ENCODE data around the gene ABHD17A. TPM values are rescaled to one million over a fixed set of nuclear protein-coding genes. Genes with fewer than 3 reads are reported as not detected.

Gene ABHD17A
- total and polyA plus RNA-seq, 2 of the 8 experiments (the other 6 are each of a cell fraction or from before 2014, with no cell fraction given) = 41.2 to 87.4 TPM

- no peak overlapping the region for H3K4me3 ChIP-seq (ENCODE audit: extremely low read depth in 1 of 4, insufficient read depth in 2 of 4, low read depth in 3 of 4, low read length in 4 of 4)
- H2BK20ac ChIP-seq (ENCODE audit: low read length) = no peak overlapping the region
- FAIRE-seq (no peak), DNase-seq (ENCODE audit: low read depth in 1 of 2, low spot score in 2 of 2) (no peak)
- no peak overlapping the region for H3K23ac ChIP-seq (ENCODE audit: insufficient read length)
- peaks cover 2 to 10% of the 10 kb centered on the region in 2 experiments for H4K20me1 ChIP-seq (replicated peaks in 1 of 2; ENCODE audit: control insufficient read depth in 1 of 2, insufficient read depth in 2 of 2, low read length in 2 of 2)
- no peak overlapping the region for H2BK120ac ChIP-seq (replicated peaks; ENCODE audit: low read depth, low read length)
- H4K91ac ChIP-seq (replicated peaks; ENCODE audit: insufficient read length, low read length) = no peak overlapping the region
- peaks cover 0 to 14% of the 10 kb centered on the region in 2 experiments; a peak in 2 of 4 replicates for H3K79me2 ChIP-seq (ENCODE audit: control insufficient read depth in 1 of 2, insufficient read depth in 2 of 2, low read length in 2 of 2)
- H3K4me2 ChIP-seq (ENCODE audit: insufficient read depth in 1 of 2, low read depth in 2 of 2, low read length in 2 of 2) = no peak overlapping the region
- no peak overlapping the region for H3K27ac ChIP-seq (ENCODE audit: low read depth, low read length)
- no peak overlapping the region for H2AK5ac ChIP-seq (ENCODE audit: low read depth, low read length)
- WGBS, 2 experiments (ENCODE audit: extremely low coverage in 1 of 2, insufficient coverage in 1 of 2, insufficient read length in 1 of 2, insufficient replicate concordance in 2 of 2, low coverage in 1 of 2, low lambda C conversion rate in 2 of 2, missing lambda C conversion rate in 1 of 2) = 92% methylated on average over 7 of the region's 7 CpGs; no CpG with 5 or more reads in 1 of the 2 experiments
- no peak overlapping the region for H2BK12ac ChIP-seq (ENCODE audit: low read depth, low read length)
- H2AFZ ChIP-seq (ENCODE audit: low read length) = no peak overlapping the region
- no peak overlapping the region for H3K18ac ChIP-seq (ENCODE audit: extremely low read depth, low read length)
- H3K27me3 ChIP-seq (replicated peaks in 1 of 4; ENCODE audit: control insufficient read depth in 3 of 4, extremely low read depth in 1 of 4, insufficient read depth in 3 of 4, low read length in 3 of 4) = no peaks in the 10 kb centered on the region
- H4K5ac ChIP-seq (ENCODE audit: insufficient read length, low read depth, low read length) = no peak overlapping the region
- POLR2A ChIA-PET (ENCODE audit: partially characterized antibody) = interaction anchor here (0.7 to 1.9 kb wide), 7 partner anchors 12 to 72 kb away, joined by 3 to 5 read pairs (median 4); no protein-coding TSS in a partner anchor
- H3K56ac ChIP-seq (replicated peaks; ENCODE audit: insufficient read length, low read depth, low read length) = no peak overlapping the region
- CTCF ChIA-PET (ENCODE audit: partially characterized antibody) = interaction anchor here (1.2 to 1.4 kb wide), 2 partner anchors 61 to 167 kb away, joined by 3 to 4 read pairs; no protein-coding TSS in a partner anchor
- no peak overlapping the region for H3K9ac ChIP-seq (replicated peaks in 1 of 4; ENCODE audit: extremely low read depth in 1 of 4, low read depth in 3 of 4, low read length in 3 of 4)
- H3K9me3 ChIP-seq (ENCODE audit: insufficient read depth in 2 of 2, low read depth in 1 of 2, low read length in 1 of 2) = no peaks in the 10 kb centered on the region
- no peaks in the 10 kb centered on the region for H3K36me3 ChIP-seq (ENCODE audit: control insufficient read depth in 2 of 4, insufficient read depth in 4 of 4, low read length in 3 of 4)
- H3K4ac ChIP-seq (replicated peaks; ENCODE audit: insufficient read length, low read depth, low read length) = no peak overlapping the region
- no peak overlapping the region for H2BK5ac ChIP-seq (ENCODE audit: low read depth, low read length)
- H3K4me1 ChIP-seq (replicated peaks in 1 of 4; ENCODE audit: control insufficient read depth in 3 of 4, insufficient read depth in 4 of 4, low read length in 3 of 4) = peaks cover 0 to 11% (median 6%) of the 10 kb centered on the region in 4 experiments; a peak in 4 of 7 replicates
- no peaks in the 10 kb centered on the region; the same call in 1 of the 2 replicates for H3K23me2 ChIP-seq (ENCODE audit: low read depth, low read length)
- H3K14ac ChIP-seq (ENCODE audit: insufficient read length) = no peak overlapping the region
- no peak overlapping the region for H4K8ac ChIP-seq (ENCODE audit: extremely low read depth, insufficient read depth, low read length)
- no peak overlapping the region for H2BK15ac ChIP-seq (ENCODE audit: low read length)
- H3K79me1 ChIP-seq (ENCODE audit: low read depth, low read length) = peaks cover 4% of the 10 kb centered on the region
- TF ChIP-seq SRF (IDR thresholded peaks at IDR 0.05; ENCODE audit: low read depth, low read length) = no peak
- TF ChIP-seq EZH2 (IDR thresholded peaks at IDR 0.05; ENCODE audit: low read depth, low read length, severe bottlenecking) = no peak
- no peak for TF ChIP-seq SAP30 (IDR thresholded peaks at IDR 0.05; ENCODE audit: insufficient read depth, insufficient replicate concordance, low read length)
- no peak for TF ChIP-seq SIN3A (conservative IDR thresholded peaks at IDR 0.05 in 1 of 2, IDR thresholded peaks at IDR 0.05 in 1 of 2; ENCODE audit: low read depth in 1 of 2, low read length in 2 of 2)
- TF ChIP-seq SIRT6 (IDR thresholded peaks at IDR 0.05; ENCODE audit: low read length) = no peak
- no peak for TF ChIP-seq CHD1 (IDR thresholded peaks at IDR 0.05; ENCODE audit: low read depth, low read length)
- TF ChIP-seq EGR1 (IDR thresholded peaks at IDR 0.05; ENCODE audit: borderline replicate concordance, low read depth, low read length) = no peak
- TF ChIP-seq USF2 (IDR thresholded peaks at IDR 0.05; ENCODE audit: low read length) = no peak
- no peak for TF ChIP-seq BCL11A (IDR thresholded peaks at IDR 0.05; ENCODE audit: low read depth in 2 of 2, low read length in 2 of 2)
These were observed 16.3 kb downstream of the ABHD17A start for GRCh38 chr19:1868971-1869370.
